Non-pigmented ciliary epithelial cell (primary cell): ENCODE data around the gene ELMO1.
"Not testable (repeated sequence)": the region's sequence is repeated elsewhere in the genome, so short reads cannot be mapped to it uniquely, and the experiment has no call there.

ENCODE experiments used
- DNase-seq: peaks from one replicate; pipeline ENCODE4 v3.0.0-alpha.2; 2010; ENCODE audit warnings: low read depth

The ELMO1 gene

GRCh38 chr7:37011151-37011890 is 437.3 kb downstream of the ELMO1 start:
- no peak for DNase-seq

- no peak for DNase-seq
These were observed 439.5 kb downstream of the ELMO1 start for GRCh38 chr7:37009125-37009675.

- no peak for DNase-seq
These were observed 441.0 kb downstream of the ELMO1 start for GRCh38 chr7:37007691-37008090.

- DNase-seq, result no peak
These were observed 441.4 kb downstream of the ELMO1 start for GRCh38 chr7:37007268-37007667.

GRCh38 chr7:37006764-37007163 is 441.9 kb downstream of the ELMO1 start:
- no peak for DNase-seq

GRCh38 chr7:37000511-37000910 is 448.2 kb downstream of the ELMO1 start:
- no peak for DNase-seq

GRCh38 chr7:36999626-37000485 is 448.8 kb downstream of the ELMO1 start:
- DNase-seq, result no peak

GRCh38 chr7:36995776-36996175 is 452.9 kb downstream of the ELMO1 start:
- DNase-seq, result no peak

- DNase-seq, result no peak
These were observed 454.1 kb downstream of the ELMO1 start for GRCh38 chr7:36994456-36995112.

GRCh38 chr7:36986948-36987724 is 461.5 kb downstream of the ELMO1 start:
- DNase-seq, result no peak

- no peak for DNase-seq
These were observed 462.1 kb downstream of the ELMO1 start for GRCh38 chr7:36986511-36986933.

- DNase-seq, result no peak
These were observed 462.7 kb downstream of the ELMO1 start for GRCh38 chr7:36985866-36986400.

GRCh38 chr7:36985316-36985715 is 463.3 kb downstream of the ELMO1 start:
- no peak for DNase-seq

- no peak for DNase-seq
These were observed 463.9 kb downstream of the ELMO1 start for GRCh38 chr7:36984710-36985312.

GRCh38 chr7:36984041-36984521 is 464.6 kb downstream of the ELMO1 start:
- no peak for DNase-seq

GRCh38 chr7:36982766-36983165 is 465.9 kb downstream of the ELMO1 start:
- no peak for DNase-seq

- DNase-seq, result no peak
These were observed 468.8 kb downstream of the ELMO1 start for GRCh38 chr7:36979810-36980248.

- no peak for DNase-seq
These were observed 470.2 kb downstream of the ELMO1 start for GRCh38 chr7:36978461-36978860.

- no peak for DNase-seq
These were observed 470.8 kb downstream of the ELMO1 start for GRCh38 chr7:36977878-36978277.

GRCh38 chr7:36973534-36973933 is 475.1 kb downstream of the ELMO1 start:
- not testable (repeated sequence) for DNase-seq

GRCh38 chr7:36972140-36972518 is 476.5 kb downstream of the ELMO1 start:
- no peak for DNase-seq
